H1 (cell line): Measurements from ENCODE around the gene C14orf93. TPM values are rescaled to one million over a fixed set of nuclear protein-coding genes. Genes with fewer than 3 reads are reported as not detected.

Experiments
- CTCF ChIA-PET: fragments of 300-600 bp; sonication (Branson Sonifier 250); formaldehyde crosslinking; loops from one replicate; lab custom pipeline; 2021; ENCODE audit not compliant: partially characterized antibody; lab: Charles Lee
- POLR2A ChIA-PET: fragments of 300-600 bp; sonication (Branson Sonifier 250); formaldehyde crosslinking; loops from one replicate; lab custom pipeline; 2021; ENCODE audit warnings: inconsistent platforms; ENCODE audit not compliant: partially characterized antibody; lab: Charles Lee
- DNase-seq, 2 experiments: peaks; one replicate each; pipeline versions ENCODE4 v3.0.0 to v3.0.0-alpha.2; 2010 to 2022; ENCODE audit warnings: low spot score in 2 of 2, low read depth in 1 of 2, mixed read lengths in 1 of 2
- FAIRE-seq: peaks from 2 replicates; lab custom pipeline; 2011; peaks lifted over from hg19 to GRCh38; lab: Jason Lieb, UNC
- H2AFZ ChIP-seq: 2 replicates; pipeline ENCODE4 v1.8.1; 2012; ENCODE audit warnings: low read length, inconsistent platforms
- H2AK5ac ChIP-seq: 2 replicates; pipeline ENCODE4 v1.6.1; 2013; ENCODE audit warnings: low read depth, low read length
- H2BK120ac ChIP-seq: replicated peaks from 2 replicates; pipeline ENCODE3; 2013; ENCODE audit warnings: low read depth, low read length, inconsistent platforms
- H2BK12ac ChIP-seq: 2 replicates; pipeline ENCODE4 v1.6.1; 2013; ENCODE audit warnings: low read depth, low read length
- H2BK15ac ChIP-seq: 2 replicates; pipeline ENCODE4 v1.6.1; 2013; ENCODE audit warnings: low read length
- H2BK20ac ChIP-seq: 2 replicates; pipeline ENCODE4 v1.6.1; 2013; ENCODE audit warnings: low read length
- H2BK5ac ChIP-seq: 2 replicates; pipeline ENCODE4 v1.6.1; 2013; ENCODE audit warnings: low read depth, low read length
- H3K14ac ChIP-seq: 2 replicates; pipeline ENCODE4 v1.6.1; 2013; ENCODE audit warnings: inconsistent platforms; ENCODE audit not compliant: insufficient read length
- H3K18ac ChIP-seq: 2 replicates; pipeline ENCODE4 v1.6.1; 2013; ENCODE audit warnings: low read length; ENCODE audit errors: extremely low read depth
- H3K23ac ChIP-seq: 2 replicates; pipeline ENCODE4 v1.6.1; 2013; ENCODE audit warnings: inconsistent platforms; ENCODE audit not compliant: insufficient read length
- H3K23me2 ChIP-seq: 2 replicates; pipeline ENCODE4 v1.6.1; 2013; ENCODE audit warnings: low read depth, low read length
- H3K27ac ChIP-seq: 2 replicates; pipeline ENCODE4 v1.6.1; 2011; ENCODE audit warnings: low read depth, low read length, inconsistent platforms
- H3K27me3 ChIP-seq, 4 experiments: replicated peaks in 1 of 4; 1 replicate in 1 of 4; 2 replicates in 3 of 4; pipeline versions ENCODE4 v1.6.1 to v1.8.1; 2011 to 2013; ENCODE audit warnings: low read length in 3 of 4, mild to moderate bottlenecking in 3 of 4, inconsistent platforms in 2 of 4, mixed read lengths in 2 of 4, moderate library complexity in 1 of 4; ENCODE audit not compliant: control insufficient read depth in 3 of 4, insufficient read depth in 3 of 4; ENCODE audit errors: extremely low read depth in 1 of 4
- H3K36me3 ChIP-seq, 4 experiments: 2 replicates each; pipeline versions ENCODE4 v1.6.1 to v1.8.1; 2011 to 2013; ENCODE audit warnings: mild to moderate bottlenecking in 4 of 4, low read length in 3 of 4, moderate library complexity in 2 of 4, control low read depth in 1 of 4, inconsistent platforms in 1 of 4; ENCODE audit not compliant: insufficient read depth in 4 of 4, control insufficient read depth in 2 of 4
- H3K4ac ChIP-seq: replicated peaks from 2 replicates; pipeline ENCODE3; 2013; ENCODE audit warnings: low read length, low read depth, mixed read lengths, inconsistent platforms; ENCODE audit not compliant: insufficient read length
- H3K4me1 ChIP-seq, 4 experiments: replicated peaks in 1 of 4; 1 replicate in 1 of 4; 2 replicates in 3 of 4; pipeline versions ENCODE4 v1.6.1 to v1.8.1; 2011 to 2013; ENCODE audit warnings: low read length in 3 of 4, inconsistent platforms in 2 of 4, mixed read lengths in 1 of 4; ENCODE audit not compliant: insufficient read depth in 4 of 4, control insufficient read depth in 3 of 4
- H3K4me2 ChIP-seq, 2 experiments: 2 replicates each; pipeline versions ENCODE4 v1.6.1 to v1.8.1; 2011 to 2013; ENCODE audit warnings: low read depth in 2 of 2, low read length in 2 of 2, control low read depth in 1 of 2, inconsistent platforms in 1 of 2, mild to moderate bottlenecking in 1 of 2; ENCODE audit not compliant: insufficient read depth in 1 of 2
- H3K4me3 ChIP-seq, 4 experiments: fragments of 200-600, 300-600 bp in 1 of 4; sonication (generic), shearing (Covaris generic), sonication (Bioruptor Twin) in 1 of 4; 2 replicates each; pipeline versions ENCODE4 v1.5.1 to v1.8.1; 2011 to 2016; ENCODE audit warnings: low read length in 4 of 4, low read depth in 3 of 4, control low read depth in 2 of 4, inconsistent platforms in 2 of 4, mild to moderate bottlenecking in 2 of 4, mixed read lengths in 1 of 4, moderate library complexity in 1 of 4; ENCODE audit not compliant: insufficient read depth in 2 of 4; ENCODE audit errors: extremely low read depth in 1 of 4
- H3K56ac ChIP-seq: replicated peaks from 2 replicates; pipeline ENCODE3; 2013; ENCODE audit warnings: low read depth, mild to moderate bottlenecking, mixed read lengths, low read length, inconsistent platforms; ENCODE audit not compliant: insufficient read length
- H3K79me1 ChIP-seq: 2 replicates; pipeline ENCODE4 v1.6.1; 2013; ENCODE audit warnings: low read depth, low read length, control low read depth
- H3K79me2 ChIP-seq, 2 experiments: 2 replicates each; pipeline versions ENCODE4 v1.6.1 to v1.8.1; 2012 to 2013; ENCODE audit warnings: low read length in 2 of 2, mild to moderate bottlenecking in 2 of 2, inconsistent platforms in 1 of 2; ENCODE audit not compliant: insufficient read depth in 2 of 2, control insufficient read depth in 1 of 2
- H3K9ac ChIP-seq, 4 experiments: replicated peaks in 1 of 4; 1 replicate in 1 of 4; 2 replicates in 3 of 4; pipeline versions ENCODE4 v1.6.1 to v1.8.1; 2011 to 2013; ENCODE audit warnings: low read depth in 3 of 4, low read length in 3 of 4, control low read depth in 2 of 4, mild to moderate bottlenecking in 2 of 4, moderate library complexity in 2 of 4, inconsistent platforms in 1 of 4; ENCODE audit errors: extremely low read depth in 1 of 4
- H3K9me3 ChIP-seq, 2 experiments: 2 replicates each; pipeline versions ENCODE4 v1.6.1 to v1.8.1; 2012 to 2013; ENCODE audit warnings: mild to moderate bottlenecking in 2 of 2, moderate library complexity in 2 of 2, control low read depth in 1 of 2, inconsistent platforms in 1 of 2, low read depth in 1 of 2, low read length in 1 of 2, mixed read lengths in 1 of 2; ENCODE audit not compliant: insufficient read depth in 2 of 2
- H4K20me1 ChIP-seq, 2 experiments: replicated peaks in 1 of 2; 2 replicates each; pipeline versions ENCODE3 to v1.8.1; 2011 to 2013; ENCODE audit warnings: inconsistent platforms in 2 of 2, low read length in 2 of 2, mild to moderate bottlenecking in 1 of 2; ENCODE audit not compliant: insufficient read depth in 2 of 2, control insufficient read depth in 1 of 2
- H4K5ac ChIP-seq: 2 replicates; pipeline ENCODE4 v1.6.1; 2013; ENCODE audit warnings: low read length, low read depth, mixed read lengths, inconsistent platforms; ENCODE audit not compliant: insufficient read length
- H4K8ac ChIP-seq: 2 replicates; pipeline ENCODE4 v1.8.0; 2013; ENCODE audit warnings: mild to moderate bottlenecking, moderate library complexity, low read length, inconsistent platforms; ENCODE audit not compliant: insufficient read depth; ENCODE audit errors: extremely low read depth
- H4K91ac ChIP-seq: replicated peaks from 2 replicates; pipeline ENCODE3; 2013; ENCODE audit warnings: low read length, mixed read lengths, inconsistent platforms; ENCODE audit not compliant: insufficient read length
- POLR2A ChIP-seq, 2 experiments: IDR thresholded peaks; 1 replicate in 1 of 2; 2 replicates in 1 of 2; pipeline ENCODE4 v1.6.1; 2011; ENCODE audit warnings: low read depth in 2 of 2, low read length in 2 of 2, mild to moderate bottlenecking in 2 of 2; ENCODE audit errors: control extremely low read depth in 1 of 2
- SAP30 ChIP-seq: fragments of 300-600 bp; sonication (generic); IDR thresholded peaks from 2 replicates; pipeline ENCODE4 v1.7.1; 2012; ENCODE audit warnings: low read length, moderate library complexity, mild to moderate bottlenecking, inconsistent platforms; ENCODE audit not compliant: insufficient read depth, insufficient replicate concordance
- WGBS, 2 experiments: shearing (Covaris generic) in 1 of 2; methylation state at CpG; one replicate each; pipeline versions ENCODE4 v1.1.6 to v1.1.7; 2013 to 2015; ENCODE audit warnings: low lambda C conversion rate in 2 of 2, mixed read lengths in 2 of 2, inconsistent platforms in 1 of 2, low coverage in 1 of 2, missing lambda C conversion rate in 1 of 2; ENCODE audit not compliant: insufficient replicate concordance in 2 of 2, insufficient coverage in 1 of 2, insufficient read length in 1 of 2; ENCODE audit errors: extremely low coverage in 1 of 2, missing lambda C conversion rate in 1 of 2; 5-methylcytosine and 5-hydroxymethylcytosine counted together
- polyA plus RNA-seq, 7 experiments: library from polyadenylated mRNA; depleted of rRNA in 3 of 7; stranded (reverse) in 5 of 7; unstranded in 2 of 7; fragments of >200 nt in 5 of 7; fragments of 200-250 nt in 2 of 7; gene quantifications; 1 replicate in 5 of 7; 2 replicates in 1 of 7; 4 replicates in 1 of 7; pipeline versions ENCODE4 v1.2.1 to v1.2.3, GENCODE V29; 2011 to 2013; ENCODE audit warnings: missing spikeins in 2 of 7, mixed read lengths in 2 of 7
- total RNA-seq: library from RNA; stranded (reverse); fragmentation: NEBNext Ultra II Directional; extraction: Animal tissue kit (Norgen Biotek cat#: 25700); gene quantifications from 2 replicates; pipeline ENCODE4 v1.2.1, GENCODE V29; 2021

C14orf93 gene
- total and polyA plus RNA-seq, 2 of the 8 experiments (the other 6 are each of a cell fraction or from before 2014, with no cell fraction given) = 7.8 to 8.2 TPM

DNA sequence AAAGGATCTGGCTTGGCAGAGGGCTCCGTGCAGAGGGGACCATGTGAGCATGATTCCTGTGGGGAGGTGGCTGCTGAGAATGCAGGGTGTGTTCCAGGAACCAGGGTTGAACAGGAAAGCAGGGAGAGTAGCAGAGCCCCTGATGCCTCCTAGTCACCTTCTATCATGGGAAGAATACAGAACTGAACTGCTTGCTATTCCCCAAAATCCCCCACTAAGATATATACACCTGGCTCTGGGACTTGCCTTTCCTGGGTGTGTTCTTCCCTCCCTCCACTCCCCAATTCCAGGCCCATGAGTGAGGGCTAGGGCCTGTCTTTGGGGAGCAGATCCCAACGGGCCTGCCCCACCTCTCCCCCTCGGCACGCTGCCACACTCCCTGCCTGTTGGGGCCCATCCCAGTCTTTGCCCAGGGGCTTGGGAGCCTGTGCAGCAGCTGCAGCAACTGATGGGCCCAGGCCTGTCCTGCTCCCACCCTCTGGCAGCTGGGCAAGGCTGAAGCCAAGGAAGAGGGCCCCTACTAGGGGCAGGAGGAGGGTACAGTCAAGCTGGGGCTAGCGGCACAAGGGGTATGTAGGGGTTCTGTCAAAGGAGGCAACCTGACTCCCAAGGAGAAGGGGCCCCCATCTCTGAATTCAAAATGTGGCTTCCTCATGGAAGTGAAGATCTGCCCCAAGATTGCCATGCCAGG is 30.8 kb downstream of the C14orf93 start:
- FAIRE-seq = no peak
- peak overlapping the region; percentile 12 for H4K91ac ChIP-seq
- peak overlapping the region; percentile 99; the same call in 1 of the 2 replicates for H2BK12ac ChIP-seq
- H3K9me3 ChIP-seq = peaks cover 2 to 3% of the 10 kb centered on the region in 2 experiments; a peak in 1 of 4 replicates
- H3K4me2 ChIP-seq = peak overlapping the region; percentile 79 to 81
- peaks cover 28 to 34% (median 31%) of the 10 kb centered on the region in 4 experiments for H3K4me1 ChIP-seq
- no peak overlapping the region for H2AFZ ChIP-seq
- 71% methylated on average over 5 of the region's 5 CpGs; no CpG with 5 or more reads in 1 of the 2 experiments for WGBS, 2 experiments
- peak overlapping the region; percentile 32; the same call in 1 of the 2 replicates for H2AK5ac ChIP-seq
- no peaks in the 10 kb centered on the region for H3K79me1 ChIP-seq
- no peak overlapping the region for H3K23ac ChIP-seq
- POLR2A ChIA-PET = interaction anchor here (1.1 to 13.2 kb wide), 9 partner anchors 11 to 116 kb away, joined by 3 to 133 read pairs (median 13); partner anchors contain the start of genes ACIN1, C14orf119, CDH24 and HAUS4
- no peak overlapping the region for H3K56ac ChIP-seq
- H3K79me2 ChIP-seq = peaks cover 0 to 54% of the 10 kb centered on the region in 2 experiments; a peak in 2 of 4 replicates
- H4K20me1 ChIP-seq = no peaks in the 10 kb centered on the region
- no peak overlapping the region for H4K5ac ChIP-seq
- peaks cover 7 to 46% (median 18%) of the 10 kb centered on the region in 4 experiments for H3K36me3 ChIP-seq
- H3K14ac ChIP-seq = no peak overlapping the region
- DNase-seq = no peak
- peak in 1 of 2 experiments; percentile 28; a peak in 1 of 3 replicates for TF ChIP-seq POLR2A (IDR thresholded peaks at IDR 0.05; ENCODE audit: control extremely low read depth in 1 of 2, low read depth in 2 of 2, low read length in 2 of 2)
- TF ChIP-seq SAP30 = no peak
- no peak overlapping the region for H3K27ac ChIP-seq
- H3K9ac ChIP-seq = peak overlapping the region in 1 of 4 experiments; percentile 21; a peak in 2 of 7 replicates
- peaks cover 0 to 9% (median 4%) of the 10 kb centered on the region in 4 experiments; a peak in 2 of 7 replicates for H3K27me3 ChIP-seq
- CTCF ChIA-PET = interaction anchor here (1.1 to 7.7 kb wide), 4 partner anchors 6 to 77 kb away, joined by 3 to 175 read pairs (median 6); partner anchors contain the start of gene AJUBA
- H3K23me2 ChIP-seq = peaks cover 16% of the 10 kb centered on the region
- peak overlapping the region; percentile 11 to 94 (median 74); a peak in 4 of 8 replicates for H3K4me3 ChIP-seq
- peak overlapping the region; percentile 50; the same call in 1 of the 2 replicates for H2BK5ac ChIP-seq
- H2BK15ac ChIP-seq = peak overlapping the region; percentile 4; the same call in 1 of the 2 replicates
- H3K4ac ChIP-seq = no peak overlapping the region
- H4K8ac ChIP-seq = no peak overlapping the region
- 0 out of 2 replicates have a peak overlapping the region, but pooled peaks have one; percentile 49 for H2BK20ac ChIP-seq
- H3K18ac ChIP-seq = peak overlapping the region; percentile 39; the same call in 1 of the 2 replicates
- no peak overlapping the region for H2BK120ac ChIP-seq
